K562 (cell line): ENCODE data around the gene TMEM273. TPM values are rescaled to one million over a fixed set of nuclear protein-coding genes. Genes with fewer than 3 reads are reported as not detected.

Source experiments
- BACH1 ChIP-seq: fragments of 200-800 bp; sonication (Bioruptor generic); IDR thresholded peaks from 2 replicates; pipeline ENCODE4 v1.6.1; 2016; ENCODE audit warnings: missing genetic modification characterization, missing compliant biosample characterization
- FOXK1 ChIP-seq: sonication (generic); formaldehyde crosslinking; IDR thresholded peaks from 2 replicates; pipeline ENCODE4 v1.8.0; 2022; ENCODE audit warnings: missing genetic modification reagents, mild to moderate bottlenecking, borderline replicate concordance
- GATAD2A ChIP-seq: fragments of 450-650 bp; IDR thresholded peaks from 2 replicates; pipeline ENCODE4 v1.6.1; 2017
- HDAC1 ChIP-seq, 2 experiments: fragments of 450-650 bp; IDR thresholded peaks; 2 replicates each; pipeline ENCODE4 v1.6.1; 2016 to 2017; ENCODE audit warnings: inconsistent platforms in 1 of 2, mild to moderate bottlenecking in 1 of 2, moderate library complexity in 1 of 2
- MCM7 ChIP-seq, 2 experiments: fragments of 450-650 bp; IDR thresholded peaks; 2 replicates each; pipeline ENCODE4 v1.6.1; 2016 to 2018
- MEF2A ChIP-seq: IDR thresholded peaks from 2 replicates; pipeline ENCODE4 v1.6.1; 2011; ENCODE audit warnings: low read depth, mild to moderate bottlenecking, low read length, moderate library complexity; ENCODE audit not compliant: control insufficient read depth
- PCBP2 ChIP-seq: fragments of 200-400 bp; formaldehyde crosslinking; IDR thresholded peaks from 2 replicates; pipeline ENCODE4 v1.6.1; 2018; ENCODE audit warnings: low read length, low read depth, mild to moderate bottlenecking, moderate library complexity; ENCODE audit not compliant: poor library complexity, severe bottlenecking
- PHF21A ChIP-seq: fragments of 450-650 bp; IDR thresholded peaks from 2 replicates; pipeline ENCODE4 v1.6.1; 2017; ENCODE audit warnings: low read depth, borderline replicate concordance
- PRMT5 ChIP-seq: sonication (generic); formaldehyde crosslinking; IDR thresholded peaks from 2 replicates; pipeline ENCODE4 v1.5.0; 2020; ENCODE audit warnings: missing genetic modification reagents
- SIN3A ChIP-seq, 2 experiments: fragments of 150-350 bp in 1 of 2; IDR thresholded peaks; 2 replicates each; pipeline ENCODE4 v1.6.1; 2011 to 2016; ENCODE audit warnings: borderline replicate concordance in 2 of 2, low read depth in 2 of 2, low read length in 2 of 2, mild to moderate bottlenecking in 2 of 2, moderate library complexity in 2 of 2; ENCODE audit not compliant: control insufficient read depth in 1 of 2
- TAF15 ChIP-seq: fragments of 200-400 bp; formaldehyde crosslinking; IDR thresholded peaks from 2 replicates; pipeline ENCODE4 v1.6.1; 2017; ENCODE audit warnings: mild to moderate bottlenecking, low read depth, low read length, moderate library complexity
- TCF3 ChIP-seq: sonication (generic); formaldehyde crosslinking; IDR thresholded peaks from 2 replicates; pipeline ENCODE4 v1.4.0; 2020; ENCODE audit warnings: mild to moderate bottlenecking, missing genetic modification reagents
- THAP12 ChIP-seq: fragments of 250-450 bp; sonication (Bioruptor Pico); IDR thresholded peaks from 2 replicates; pipeline ENCODE4 v1.9.0; 2021; ENCODE audit warnings: mild to moderate bottlenecking, inconsistent platforms
- TSHZ1 ChIP-seq: fragments of 250-450 bp; sonication (Bioruptor Pico); IDR thresholded peaks from 2 replicates; pipeline ENCODE4 v1.4.0; 2020; ENCODE audit warnings: mild to moderate bottlenecking, moderate library complexity
- YBX1 ChIP-seq: fragments of 450-650 bp; IDR thresholded peaks from 2 replicates; pipeline ENCODE4 v1.7.1; 2016; ENCODE audit warnings: mild to moderate bottlenecking
- ZBTB11 ChIP-seq, 3 experiments: fragments of 200-800 bp in 1 of 3; fragments of 250-450 bp in 1 of 3; fragments of 450-650 bp in 1 of 3; sonication (Bioruptor Pico) in 1 of 3; sonication (Bioruptor generic) in 1 of 3; formaldehyde crosslinking in 1 of 3; IDR thresholded peaks; 2 replicates each; pipeline versions ENCODE4 v1.6.1 to v1.8.0; 2016 to 2022; ENCODE audit warnings: mild to moderate bottlenecking in 2 of 3, missing genetic modification characterization in 2 of 3, missing compliant biosample characterization in 1 of 3, moderate library complexity in 1 of 3
- polyA plus RNA-seq, 8 experiments: library from polyadenylated mRNA; depleted of rRNA in 4 of 8; stranded (reverse) in 5 of 8; unstranded in 3 of 8; fragments of >200 nt; fragmentation: Nextera tagmentation in 2 of 8; fragmentation: Illumina TruSeq in 1 of 8; extraction: Ambion mirVana in 2 of 8; extraction: Trizol in 1 of 8; gene quantifications; 2 replicates each; pipeline versions ENCODE4 v1.2.1 to v1.2.3, GENCODE V29; 2011 to 2014; ENCODE audit warnings: inconsistent platforms in 1 of 8, missing spikeins in 1 of 8
- total RNA-seq, 7 experiments: library from RNA; depleted of rRNA in 6 of 7; stranded (reverse); fragments of >200 nt in 6 of 7; fragmentation: Illumina TruSeq in 2 of 7; extraction: Trizol in 2 of 7; gene quantifications; 2 replicates each; pipeline versions ENCODE4 v1.2.1 to v1.2.3, GENCODE V29; 2011 to 2021; ENCODE audit warnings: low replicate concordance in 1 of 7

The TMEM273 gene
- total and polyA plus RNA-seq, 9 of the 15 experiments (the other 6 are each of a cell fraction or from before 2014, with no cell fraction given) = 39.2 to 131 (median 95.6) TPM

- TF ChIP-seq HDAC1 (IDR thresholded peaks at IDR 0.05) (peak in 1 of 2 experiments; percentile 93; a peak in 2 of 4 replicates), PHF21A (peak; percentile 76; the same call in 1 of the 2 replicates), FOXK1 (CRISPR knock-in tag) (no peak), TCF3 (CRISPR knock-in tag) (peak; percentile 76), ZBTB11 (CRISPR knock-in tag; IDR thresholded peaks at IDR 0.05) (peak in 1 of 3 experiments; percentile 51; a peak in 1 of 6 replicates), TAF15 (no peak), BACH1 (tag) (peak; percentile 35), TSHZ1 (CRISPR knock-in tag) (0 out of 2 replicates have a peak, but pooled peaks have one; percentile 37), GATAD2A (peak; percentile 97), PRMT5 (CRISPR knock-in tag) (no peak), THAP12 (CRISPR knock-in tag) (no peak), PCBP2 (no peak), YBX1 (no peak), MCM7 (IDR thresholded peaks at IDR 0.05) (no peak), MEF2A (0 out of 2 replicates have a peak, but pooled peaks have one; percentile 6), SIN3A (IDR thresholded peaks at IDR 0.05; ENCODE audit: borderline replicate concordance in 2 of 2, control insufficient read depth in 1 of 2, low read depth in 2 of 2, low read length in 2 of 2) (no peak)
Measured at GRCh38 chr10:49183596-49184542, 4.3 kb downstream of the TMEM273 start (continued).
